HepG2 (cell line): ENCODE data around the gene ZNF416. TPM values are rescaled to one million over a fixed set of nuclear protein-coding genes. Genes with fewer than 3 reads are reported as not detected.

ENCODE experiments used
- ATAC-seq: fragments of 200-7000 bp; cut with Tn5 transposase; 3 replicates; pipeline ENCODE4 v1.9.1; 2020; ENCODE audit warnings: mild to moderate bottlenecking, moderate library complexity
- BruUV-seq: library from RNA; stranded (reverse); fragments of 400-500 nt; replicated peaks from 2 replicates; lab custom pipeline; 2021; lab: Mats Ljungman, UMichigan
- CTCF ChIA-PET: fragments of 300-600 bp; formaldehyde crosslinking; extraction: SDS; loops from one replicate; lab custom pipeline; 2021; ENCODE audit warnings: low total read pairs, inconsistent platforms, low intra/inter-chr PET ratio; lab: Yijun Ruan, JAX
- POLR2A ChIA-PET: fragments of 350-600 bp; sonication (Branson Sonifier 250); formaldehyde crosslinking; loops from one replicate; lab custom pipeline; 2020; ENCODE audit warnings: antibody characterized with exemption, inconsistent platforms; lab: Yijun Ruan, JAX
- DNase-seq: peaks from one replicate; pipeline ENCODE4 v3.0.0-alpha.2; 2015; ENCODE audit warnings: low spot score
- FAIRE-seq: peaks from 3 replicates; lab custom pipeline; 2011; peaks lifted over from hg19 to GRCh38; lab: Jason Lieb, UNC
- H2AFZ ChIP-seq: one replicate; pipeline ENCODE4 v1.6.1; 2011; ENCODE audit warnings: low read length, inconsistent platforms
- H3K27ac ChIP-seq: fragments of 300-600 bp; 3 replicates; pipeline ENCODE4 v1.8.0; 2011; ENCODE audit warnings: mixed run types, mild to moderate bottlenecking, mixed read lengths, low read length, inconsistent platforms; ENCODE audit not compliant: insufficient read depth; ENCODE audit errors: extremely low read length
- H3K27me3 ChIP-seq, 2 experiments: fragments of 200-600 bp in 1 of 2; 2 replicates in 1 of 2; 3 replicates in 1 of 2; pipeline versions ENCODE4 v1.6.0 to v1.8.0; 2011; ENCODE audit warnings: low read length in 2 of 2, mild to moderate bottlenecking in 2 of 2, moderate library complexity in 2 of 2, inconsistent platforms in 1 of 2; ENCODE audit not compliant: insufficient read depth in 2 of 2, control insufficient read depth in 1 of 2
- H3K36me3 ChIP-seq, 2 experiments: fragments of 200-600 bp in 1 of 2; replicated peaks in 1 of 2; 2 replicates in 1 of 2; 3 replicates in 1 of 2; pipeline versions ENCODE4 v1.5.1 to v1.8.0; 2011; ENCODE audit warnings: low read length in 2 of 2, inconsistent platforms in 1 of 2; ENCODE audit not compliant: insufficient read depth in 2 of 2, control insufficient read depth in 1 of 2
- H3K4me1 ChIP-seq: 2 replicates; pipeline ENCODE4 v1.5.1; 2012; ENCODE audit warnings: low read length, inconsistent platforms; ENCODE audit not compliant: insufficient read depth
- H3K4me2 ChIP-seq: 2 replicates; pipeline ENCODE4 v1.6.0; 2011; ENCODE audit warnings: low read depth, low read length, inconsistent platforms
- H3K4me3 ChIP-seq, 3 experiments: fragments of 200-600 bp in 1 of 3; sonication (generic), shearing (Covaris generic) in 1 of 3; replicated peaks in 1 of 3; 2 replicates each; pipeline ENCODE4 v1.5.1; 2011 to 2016; ENCODE audit warnings: low read length in 3 of 3, inconsistent platforms in 2 of 3, low read depth in 2 of 3, mild to moderate bottlenecking in 2 of 3, control low read depth in 1 of 3, mixed read lengths in 1 of 3; ENCODE audit not compliant: insufficient read depth in 1 of 3
- H3K79me2 ChIP-seq: one replicate; pipeline ENCODE4 v1.6.1; 2011; ENCODE audit warnings: low read length, inconsistent platforms; ENCODE audit not compliant: insufficient read depth
- H3K9ac ChIP-seq: 2 replicates; pipeline ENCODE4 v1.6.0; 2011; ENCODE audit warnings: mild to moderate bottlenecking, low read depth, low read length, inconsistent platforms; ENCODE audit not compliant: insufficient read depth
- H3K9me3 ChIP-seq: 2 replicates; pipeline ENCODE4 v1.5.1; 2012; ENCODE audit warnings: mild to moderate bottlenecking, low read length
- H4K20me1 ChIP-seq: 2 replicates; pipeline ENCODE4 v1.6.0; 2011; ENCODE audit warnings: inconsistent platforms, mild to moderate bottlenecking, low read length, moderate library complexity; ENCODE audit not compliant: insufficient read depth
- ATF2 ChIP-seq: sonication (generic); formaldehyde crosslinking; IDR thresholded peaks from 2 replicates; pipeline ENCODE4 v1.4.0; 2020; ENCODE audit warnings: missing genetic modification reagents
- BHLHE40 ChIP-seq: IDR thresholded peaks from 2 replicates; pipeline ENCODE4 v1.6.1; 2011; ENCODE audit warnings: low read length, improper control_type of control experiment
- E2F1 ChIP-seq: sonication (generic); formaldehyde crosslinking; IDR thresholded peaks from 2 replicates; pipeline ENCODE4 v1.5.0; 2020; ENCODE audit warnings: missing genetic modification reagents
- HOXA5 ChIP-seq: sonication (generic); formaldehyde crosslinking; IDR thresholded peaks from 2 replicates; pipeline ENCODE4 v1.4.0; 2020; ENCODE audit warnings: missing genetic modification reagents
- KLF16 ChIP-seq, 2 experiments: sonication (generic) in 1 of 2; formaldehyde crosslinking in 1 of 2; IDR thresholded peaks; 2 replicates each; pipeline versions ENCODE4 v1.6.1 to v1.8.0; 2016 to 2023; ENCODE audit warnings: missing genetic modification reagents in 2 of 2, missing compliant biosample characterization in 1 of 2
- NFAT5 ChIP-seq: sonication (generic); formaldehyde crosslinking; IDR thresholded peaks from 2 replicates; pipeline ENCODE4 v1.4.0; 2020; ENCODE audit warnings: missing genetic modification reagents
- SOX6 ChIP-seq, 2 experiments: fragments of 450-650 bp in 1 of 2; sonication (generic) in 1 of 2; formaldehyde crosslinking in 1 of 2; IDR thresholded peaks; 2 replicates each; pipeline versions ENCODE4 v1.4.0 to v1.6.1; 2017 to 2020; ENCODE audit warnings: antibody characterized with exemption in 1 of 2, mild to moderate bottlenecking in 1 of 2, missing genetic modification reagents in 1 of 2
- YY1 ChIP-seq: IDR thresholded peaks from 2 replicates; pipeline ENCODE4 v1.6.1; 2011; ENCODE audit warnings: low read length, low read depth, moderate library complexity, mild to moderate bottlenecking; ENCODE audit not compliant: insufficient read depth, insufficient replicate concordance
- ZNF143 ChIP-seq: sonication (generic); formaldehyde crosslinking; IDR thresholded peaks from 2 replicates; pipeline ENCODE4 v1.4.0; 2020; ENCODE audit warnings: missing genetic modification reagents
- ZNF263 ChIP-seq: sonication (generic); formaldehyde crosslinking; IDR thresholded peaks from 2 replicates; pipeline ENCODE4 v1.4.0; 2020; ENCODE audit warnings: missing genetic modification reagents
- ZNF34 ChIP-seq: sonication (generic); formaldehyde crosslinking; IDR thresholded peaks from 2 replicates; pipeline ENCODE4 v1.4.0; 2020; ENCODE audit warnings: mild to moderate bottlenecking, missing genetic modification reagents, borderline replicate concordance
- ZNF616 ChIP-seq: sonication (generic); formaldehyde crosslinking; IDR thresholded peaks from 2 replicates; pipeline ENCODE4 v1.5.0; 2020; ENCODE audit warnings: low read depth, mild to moderate bottlenecking, missing genetic modification reagents
- ZNF644 ChIP-seq: IDR thresholded peaks from 2 replicates; pipeline ENCODE4 v1.6.1; 2016; ENCODE audit warnings: low read depth
- WGBS: methylation state at CpG from one replicate; pipeline ENCODE4 v1.1.6; 2017; ENCODE audit warnings: low lambda C conversion rate; 5-methylcytosine and 5-hydroxymethylcytosine counted together
- in situ Hi-C: cut with HindIII; loops from 2 replicates; pipeline ENCODE4 v1.10.0; 2017; ENCODE audit warnings: low pct_unique_long_range_greater_than_20kb; ENCODE audit not compliant: extremely low pct_ligation_motif_present
- intact Hi-C: fragments of 100-400 bp; cut with micrococcal nuclease; formaldehyde crosslinking; loops from one replicate; pipeline ENCODE4 v1.10.0; 2022; ENCODE audit not compliant: unreplicated experiment
- polyA plus RNA-seq, 8 experiments: library from polyadenylated mRNA; depleted of rRNA in 3 of 8; stranded (reverse) in 7 of 8; unstranded in 1 of 8; fragments of >200 nt; fragmentation: Illumina TruSeq in 4 of 8; extraction: Trizol in 4 of 8; gene quantifications; 2 replicates each; pipeline versions ENCODE4 v1.2.1 to v1.2.3, GENCODE V29; 2011 to 2016; ENCODE audit warnings: low read depth in 4 of 8, missing spikeins in 1 of 8, mixed read lengths in 1 of 8; ENCODE audit not compliant: insufficient read depth in 1 of 8
- total RNA-seq, 5 experiments: library from RNA; depleted of rRNA; stranded (reverse); fragments of >200 nt; fragmentation: Illumina TruSeq; extraction: Trizol; gene quantifications; 2 replicates each; pipeline ENCODE4 v1.2.3, GENCODE V29; 2016; ENCODE audit warnings: low read depth in 1 of 5

ZNF416 gene
- total and polyA plus RNA-seq, 2 of the 13 experiments (the other 11 are each of a cell fraction or from before 2014, with no cell fraction given): 1.5 to 5.3 TPM

- POLR2A ChIA-PET: interaction anchor here (0.6 to 1.7 kb wide), 5 partner anchors 19 to 302 kb away, joined by 3 to 14 read pairs (median 4); partner anchors contain the start of genes ZNF211, ZNF417 and ZNF551
- peak within 1 kb of the TSS; percentile 92 to 97 (median 97) for H3K4me3 ChIP-seq
- H3K4me1 ChIP-seq: peaks cover 42% of the 10 kb centered on the region
- DNase-seq (peak; percentile 87), ATAC-seq (peak; percentile 99), FAIRE-seq (peak; percentile 89)
- peaks cover 51% of the 10 kb centered on the region for H3K79me2 ChIP-seq
- peaks cover 14 to 32% of the 10 kb centered on the region in 2 experiments for H3K36me3 ChIP-seq
- WGBS: 5% methylated on average over 14 of the region's 64 CpGs
- H2AFZ ChIP-seq: peak within 1 kb of the TSS; percentile 52
- CTCF ChIA-PET: no interaction called here
- in situ Hi-C loops (no loop called here), intact Hi-C loops (loop anchor here (1.0 to 2.0 kb wide), 2 partner anchors 35 to 251 kb away; partner anchors contain the start of genes TRAPPC2B and ZNF547)
- no peaks in the 10 kb centered on the region for H4K20me1 ChIP-seq
- H3K27ac ChIP-seq: peak within 1 kb of the TSS; percentile 59
- H3K9ac ChIP-seq: peak within 1 kb of the TSS; percentile 89
- H3K4me2 ChIP-seq: peak within 1 kb of the TSS; percentile 96
- H3K27me3 ChIP-seq: no peaks in the 10 kb centered on the region; a peak in 1 of 5 replicates
- peaks cover 8% of the 10 kb centered on the region; the same call in 1 of the 2 replicates for H3K9me3 ChIP-seq
- BruUV-seq: TSS peak; percentile 70
- peak; percentile 72 for TF ChIP-seq E2F1 (CRISPR knock-in tag)
- TF ChIP-seq ZNF616 (CRISPR knock-in tag): no peak
- TF ChIP-seq BHLHE40: no peak
- no peak for TF ChIP-seq ZNF34 (CRISPR knock-in tag)
- peak; percentile 81 for TF ChIP-seq NFAT5
- peak; percentile 94 for TF ChIP-seq ZNF143 (CRISPR knock-in tag)
- 0 out of 2 replicates have a peak, but pooled peaks have one; percentile 65 for TF ChIP-seq HOXA5 (CRISPR knock-in tag)
- peak; percentile 21; the same call in 1 of the 2 replicates for TF ChIP-seq ATF2 (CRISPR knock-in tag)
- TF ChIP-seq ZNF263 (CRISPR knock-in tag): peak; percentile 50; the same call in 1 of the 2 replicates
- TF ChIP-seq SOX6 (IDR thresholded peaks at IDR 0.05): no peak
- TF ChIP-seq SOX6 (CRISPR knock-in tag; IDR thresholded peaks at IDR 0.05): peak; percentile 47; the same call in 1 of the 2 replicates
- peak in 1 of 2 experiments; percentile 69; a peak in 1 of 4 replicates for TF ChIP-seq KLF16 (CRISPR knock-in tag; IDR thresholded peaks at IDR 0.05)
- peak; percentile 93 for TF ChIP-seq YY1
- no peak for TF ChIP-seq ZNF644
Observed at GRCh38 chr19:57613941-57614743, 35.4 kb upstream of the ZNF416 start, which contains the start of gene ZNF134. Gene ZNF134, plus strand, starts transcription at chr19:57614242. Its CDS starts 5,227 bp downstream, at chr19:57619469.
